ENCODE results near the gene LINC00632.
"Not testable (repeated sequence)": the region's sequence is repeated elsewhere in the genome, so short reads cannot be mapped to it uniquely, and the experiment has no call there.

LINC00632 gene

GRCh38 chrX:140709421-140709846 lies at the start of gene LINC00632:
Gene LINC00632, plus strand, starts transcription at chrX:140709759.
- DNase-seq: no peak

- DNase-seq: no peak
These were observed 47.9 kb upstream of the LINC00632 start for GRCh38 chrX:140661643-140662042.

GRCh38 chrX:140664939-140665338 lies 44.6 kb upstream of the LINC00632 start:
- no peak for DNase-seq

- no peak for DNase-seq
These were observed 36.5 kb upstream of the LINC00632 start for GRCh38 chrX:140672840-140673731.

- DNase-seq: no peak
These were observed 21.9 kb upstream of the LINC00632 start for GRCh38 chrX:140687706-140688105.

GRCh38 chrX:140691596-140691995 lies 18.0 kb upstream of the LINC00632 start:
- DNase-seq: not testable (repeated sequence)

- no peak for DNase-seq
These were observed 11.9 kb upstream of the LINC00632 start for GRCh38 chrX:140697618-140698017.

GRCh38 chrX:140701480-140701879 lies 8.1 kb upstream of the LINC00632 start:
- DNase-seq: no peak

GRCh38 chrX:140710710-140711109 lies 1.2 kb downstream of the LINC00632 start:
- no peak for DNase-seq

- no peak for DNase-seq
These were observed 2.3 kb downstream of the LINC00632 start for GRCh38 chrX:140711894-140712293.

GRCh38 chrX:140712413-140713173 lies 3.0 kb downstream of the LINC00632 start:
- DNase-seq: no peak

- DNase-seq: no peak
These were observed 3.6 kb downstream of the LINC00632 start for GRCh38 chrX:140713174-140713539.

GRCh38 chrX:140715787-140716186 lies 6.2 kb downstream of the LINC00632 start:
- no peak for DNase-seq

GRCh38 chrX:140723121-140723715 lies 13.7 kb downstream of the LINC00632 start:
- DNase-seq: no peak

GRCh38 chrX:140724309-140724708 lies 14.8 kb downstream of the LINC00632 start:
- DNase-seq: no peak

GRCh38 chrX:140724736-140725135 lies 15.2 kb downstream of the LINC00632 start:
- no peak for DNase-seq

GRCh38 chrX:140725500-140725899 lies 15.9 kb downstream of the LINC00632 start:
- no peak for DNase-seq

GRCh38 chrX:140733766-140734342 lies 24.3 kb downstream of the LINC00632 start:
- no peak for DNase-seq

GRCh38 chrX:140744085-140744484 lies 34.5 kb downstream of the LINC00632 start:
- no peak for DNase-seq

GRCh38 chrX:140756941-140757340 lies 47.4 kb downstream of the LINC00632 start:
- DNase-seq: no peak

GRCh38 chrX:140762061-140762460 lies 52.5 kb downstream of the LINC00632 start:
- DNase-seq: no peak

GRCh38 chrX:140764401-140764919 lies 54.9 kb downstream of the LINC00632 start:
- no peak for DNase-seq
